Neural cell (in vitro differentiated cells): ENCODE measurements around the gene SAT2. TPM values are rescaled to one million over a fixed set of nuclear protein-coding genes. Genes with fewer than 3 reads are reported as not detected.

Source experiments
- H2AFZ ChIP-seq: fragments of 200-600, 300-800 bp; sonication (generic), shearing (Covaris generic); 2 replicates; pipeline ENCODE4 v1.6.0; 2014; ENCODE audit warnings: low read depth, mild to moderate bottlenecking, antibody characterized with exemption, low read length, moderate library complexity
- H3F3A ChIP-seq: fragments of 200-600 bp; shearing (Covaris generic); 2 replicates; pipeline ENCODE4 v1.6.1; 2016; ENCODE audit warnings: mild to moderate bottlenecking, moderate library complexity, mixed read lengths, antibody characterized with exemption, low read length; ENCODE audit not compliant: insufficient read depth, poor library complexity, severe bottlenecking
- H3K27ac ChIP-seq: fragments of 200-600, 300-800 bp; sonication (generic), shearing (Covaris generic); 2 replicates; pipeline ENCODE4 v1.5.1; 2014; ENCODE audit warnings: mild to moderate bottlenecking, low read length, moderate library complexity
- H3K27me3 ChIP-seq: fragments of 300-800, 200-600 bp; sonication (generic), shearing (Covaris generic); 2 replicates; pipeline ENCODE4 v1.6.0; 2014; ENCODE audit warnings: mild to moderate bottlenecking, low read depth, low read length, moderate library complexity; ENCODE audit not compliant: insufficient read depth
- H3K36me3 ChIP-seq: fragments of 300-800, 200-600 bp; sonication (generic), shearing (Covaris generic); 2 replicates; pipeline ENCODE4 v1.5.1; 2014; ENCODE audit warnings: mild to moderate bottlenecking, antibody characterized with exemption, low read length, moderate library complexity; ENCODE audit not compliant: insufficient read depth
- H3K4me2 ChIP-seq: fragments of 300-800, 200-600 bp; sonication (generic), shearing (Covaris generic); 2 replicates; pipeline ENCODE4 v1.6.0; 2014; ENCODE audit warnings: mild to moderate bottlenecking, low read length
- H3K4me3 ChIP-seq: fragments of 300-800, 200-600 bp; sonication (generic), shearing (Covaris generic); 2 replicates; pipeline ENCODE4 v1.5.1; 2014; ENCODE audit warnings: mild to moderate bottlenecking, low read length, moderate library complexity
- H3K79me2 ChIP-seq: fragments of 200-600 bp; shearing (Covaris generic); replicated peaks from 2 replicates; pipeline ENCODE4 v1.6.0; 2014; ENCODE audit warnings: mild to moderate bottlenecking, low read length, moderate library complexity; ENCODE audit not compliant: insufficient read depth
- H3K9ac ChIP-seq: fragments of 300-800, 200-600 bp; sonication (generic), shearing (Covaris generic); 2 replicates; pipeline ENCODE4 v1.6.1; 2016; ENCODE audit warnings: mild to moderate bottlenecking, low read length, mixed read lengths
- H3K9me2 ChIP-seq: fragments of 200-600 bp; shearing (Covaris generic); 2 replicates; pipeline ENCODE4 v1.6.1; 2016; ENCODE audit warnings: mild to moderate bottlenecking, low read length, mixed read lengths; ENCODE audit not compliant: insufficient read depth
- H3K9me3 ChIP-seq: fragments of 200-600, 300-800 bp; sonication (generic), shearing (Covaris generic); 2 replicates; pipeline ENCODE4 v1.6.1; 2016; ENCODE audit warnings: mild to moderate bottlenecking, mixed run types, low read length, moderate library complexity, mixed read lengths
- H4K20me1 ChIP-seq: fragments of 200-600 bp; shearing (Covaris generic); 2 replicates; pipeline ENCODE4 v1.6.1; 2016; ENCODE audit warnings: mild to moderate bottlenecking, mixed run types; ENCODE audit not compliant: insufficient read depth
- CTCF ChIP-seq: fragments of 450-650 bp; IDR thresholded peaks from 2 replicates; pipeline ENCODE4 v1.5.1; 2014; ENCODE audit warnings: antibody characterized with exemption, mild to moderate bottlenecking, moderate library complexity; ENCODE audit not compliant: poor library complexity, severe bottlenecking
- EP300 ChIP-seq: fragments of 450-650 bp; conservative IDR thresholded peaks from 2 replicates; pipeline ENCODE4 v1.6.1; 2014; ENCODE audit warnings: antibody characterized with exemption, mild to moderate bottlenecking, moderate library complexity; ENCODE audit not compliant: poor library complexity, severe bottlenecking
- EZH2 ChIP-seq: fragments of 200-600, 300-800 bp; shearing (Covaris generic), sonication (generic); IDR thresholded peaks from 2 replicates; pipeline ENCODE4 v1.6.1; 2014; ENCODE audit warnings: antibody characterized with exemption, low read length, borderline replicate concordance, mild to moderate bottlenecking; ENCODE audit not compliant: insufficient read depth, poor library complexity, severe bottlenecking
- MXI1 ChIP-seq: fragments of 450-650 bp; conservative IDR thresholded peaks from 2 replicates; pipeline ENCODE4 v1.6.1; 2014; ENCODE audit warnings: antibody characterized with exemption, mild to moderate bottlenecking; ENCODE audit not compliant: poor library complexity, severe bottlenecking
- RAD21 ChIP-seq: fragments of 450-650 bp; conservative IDR thresholded peaks from 2 replicates; pipeline ENCODE4 v1.6.1; 2014; ENCODE audit warnings: antibody characterized with exemption, mild to moderate bottlenecking, moderate library complexity
- REST ChIP-seq: IDR thresholded peaks from 2 replicates; pipeline ENCODE4 v1.6.1; 2012; ENCODE audit warnings: borderline replicate concordance
- SMC3 ChIP-seq: fragments of 450-650 bp; conservative IDR thresholded peaks from 2 replicates; pipeline ENCODE4 v1.6.1; 2014; ENCODE audit warnings: antibody characterized with exemption, mild to moderate bottlenecking, moderate library complexity; ENCODE audit not compliant: poor library complexity
- TAF1 ChIP-seq: IDR thresholded peaks from 2 replicates; pipeline ENCODE4 v1.6.1; 2012; ENCODE audit warnings: low read depth
- polyA plus RNA-seq: library from polyadenylated mRNA; depleted of rRNA; stranded (reverse); fragments of >200 nt; gene quantifications from 2 replicates; pipeline ENCODE4 v1.2.3, GENCODE V29; 2014

SAT2 gene
- polyA plus RNA-seq, 1 donor from 2014 or later = 303 TPM

- peaks cover 7% of the 10 kb centered on the region for H3K36me3 ChIP-seq
- no peaks in the 10 kb centered on the region for H3K27me3 ChIP-seq
- no peaks in the 10 kb centered on the region for H4K20me1 ChIP-seq
- no peak overlapping the region for H3K9ac ChIP-seq
- H3K27ac ChIP-seq = no peak overlapping the region
- no peak overlapping the region for H3K4me2 ChIP-seq
- no peaks in the 10 kb centered on the region for H3K9me2 ChIP-seq
- H3K9me3 ChIP-seq = no peaks in the 10 kb centered on the region
- TF ChIP-seq SMC3 (no peak), TAF1 (no peak), MXI1 (no peak), EP300 (no peak), CTCF (no peak), REST (no peak), EZH2 (no peak), RAD21 (no peak)
- no peaks in the 10 kb centered on the region for H3F3A ChIP-seq
- H2AFZ ChIP-seq = no peak overlapping the region
- no peak overlapping the region for H3K4me3 ChIP-seq
- no peaks in the 10 kb centered on the region for H3K79me2 ChIP-seq
These were observed 34.3 kb downstream of the SAT2 start for GRCh38 chr17:7593296-7593695.

GRCh38 chr17:7592422-7593021 is 35.1 kb downstream of the SAT2 start:
- H3K27me3 ChIP-seq = no peaks in the 10 kb centered on the region
- H3K4me2 ChIP-seq = no peak overlapping the region
- no peaks in the 10 kb centered on the region for H3K79me2 ChIP-seq
- TF ChIP-seq RAD21 (no peak), REST (no peak), EP300 (no peak), MXI1 (no peak), SMC3 (no peak), EZH2 (no peak)
- H3F3A ChIP-seq = no peaks in the 10 kb centered on the region
- no peaks in the 10 kb centered on the region for H3K9me3 ChIP-seq
- H3K9me2 ChIP-seq = no peaks in the 10 kb centered on the region
- no peak overlapping the region for H3K4me3 ChIP-seq
- H4K20me1 ChIP-seq = no peaks in the 10 kb centered on the region
- H3K36me3 ChIP-seq = peaks cover 7% of the 10 kb centered on the region
- H3K9ac ChIP-seq = no peak overlapping the region
- H2AFZ ChIP-seq = no peak overlapping the region
- H3K27ac ChIP-seq = no peak overlapping the region
